Kidney (tissue), 14 donors: Measurements from ENCODE around the gene ADRA2A. TPM values are rescaled to one million over a fixed set of nuclear protein-coding genes. Genes with fewer than 3 reads are reported as not detected.

ENCODE experiments used
- DNase-seq, 5 donors: peaks; one replicate each; pipeline ENCODE4 v3.0.0-alpha.2; 2013 to 2020
- FAIRE-seq: peaks from 2 replicates; lab custom pipeline; 2012; peaks lifted over from hg19 to GRCh38; lab: Jason Lieb, UNC
- H3K27ac ChIP-seq, 2 donors: one replicate each; pipeline ENCODE4 v1.7.0; 2013; ENCODE audit warnings: low read depth in 2 of 2, low read length in 2 of 2, inconsistent platforms in 1 of 2
- H3K27me3 ChIP-seq: one replicate; pipeline ENCODE4 v1.7.1; 2013; ENCODE audit warnings: low read length, inconsistent platforms; ENCODE audit not compliant: control insufficient read depth, insufficient read depth
- H3K36me3 ChIP-seq, 3 donors: one replicate each; pipeline versions ENCODE4 v1.7.0 to v1.7.1; 2013; ENCODE audit warnings: low read length in 3 of 3, control low read depth in 1 of 3, inconsistent platforms in 1 of 3; ENCODE audit not compliant: insufficient read depth in 3 of 3, control insufficient read depth in 2 of 3
- H3K4me1 ChIP-seq, 3 donors: one replicate each; pipeline versions ENCODE4 v1.7.0 to v1.7.1; 2013; ENCODE audit warnings: low read length in 3 of 3, inconsistent platforms in 1 of 3, low read depth in 1 of 3; ENCODE audit not compliant: control insufficient read depth in 2 of 3, insufficient read depth in 2 of 3
- H3K4me3 ChIP-seq, 3 donors: one replicate each; pipeline versions ENCODE4 v1.7.0 to v1.8.1; 2013; ENCODE audit warnings: low read length in 3 of 3, control low read depth in 1 of 3, inconsistent platforms in 1 of 3
- H3K9ac ChIP-seq, 3 donors: one replicate each; pipeline versions ENCODE4 v1.7.0 to v1.7.1; 2013; ENCODE audit warnings: low read length in 3 of 3, control low read depth in 1 of 3, inconsistent platforms in 1 of 3
- H3K9me3 ChIP-seq, 3 donors: one replicate each; pipeline versions ENCODE4 v1.7.0 to v1.7.1; 2013; ENCODE audit warnings: low read length in 3 of 3, control low read depth in 1 of 3, inconsistent platforms in 1 of 3; ENCODE audit not compliant: control insufficient read depth in 2 of 3, insufficient read depth in 1 of 3
- intact Hi-C: fragments of 100-400 bp; cut with DNase I; formaldehyde crosslinking; loops from one replicate; pipeline ENCODE4 v1.11.1; 2022
- polyA plus RNA-seq: library from polyadenylated mRNA; stranded (reverse); fragments of 350-450 nt; fragmentation: Illumina TruSeq; extraction: RNeasy Lipid Tissue Mini Kit (QIAGEN cat#74804); gene quantifications from one replicate; pipeline ENCODE4 v1.2.3, GENCODE V29; 2014; ENCODE audit warnings: low read depth, low replicate concordance; ENCODE audit not compliant: insufficient read depth
- total RNA-seq: library from RNA; stranded (reverse); fragmentation: NEBNext Ultra II Directional; extraction: Animal tissue kit (Norgen Biotek cat#: 25700); gene quantifications from one replicate; pipeline ENCODE4 v1.2.1, GENCODE V29; 2021
- TF ChIP-seq, protein P1 (sequence below): IDR thresholded peaks from 3 replicates; pipeline ENCODE4 v1.5.1; 2012; ENCODE audit warnings: mild to moderate bottlenecking, moderate library complexity, borderline replicate concordance; ENCODE audit not compliant: insufficient read depth; ENCODE audit errors: extremely low read depth
- donor health status: control.
- donor health status: control.
- donor health status: control.
- donor health status: control.
- donor health status: control.
- donor health status: DM: yes; HTN: yes; CAD: no.
- donor health status: Normal renal cell carcinoma (clear cell type).

ADRA2A gene
- total and polyA plus RNA-seq, 2 donors from 2014 or later = 1.2 to 7.8 TPM

DNA sequence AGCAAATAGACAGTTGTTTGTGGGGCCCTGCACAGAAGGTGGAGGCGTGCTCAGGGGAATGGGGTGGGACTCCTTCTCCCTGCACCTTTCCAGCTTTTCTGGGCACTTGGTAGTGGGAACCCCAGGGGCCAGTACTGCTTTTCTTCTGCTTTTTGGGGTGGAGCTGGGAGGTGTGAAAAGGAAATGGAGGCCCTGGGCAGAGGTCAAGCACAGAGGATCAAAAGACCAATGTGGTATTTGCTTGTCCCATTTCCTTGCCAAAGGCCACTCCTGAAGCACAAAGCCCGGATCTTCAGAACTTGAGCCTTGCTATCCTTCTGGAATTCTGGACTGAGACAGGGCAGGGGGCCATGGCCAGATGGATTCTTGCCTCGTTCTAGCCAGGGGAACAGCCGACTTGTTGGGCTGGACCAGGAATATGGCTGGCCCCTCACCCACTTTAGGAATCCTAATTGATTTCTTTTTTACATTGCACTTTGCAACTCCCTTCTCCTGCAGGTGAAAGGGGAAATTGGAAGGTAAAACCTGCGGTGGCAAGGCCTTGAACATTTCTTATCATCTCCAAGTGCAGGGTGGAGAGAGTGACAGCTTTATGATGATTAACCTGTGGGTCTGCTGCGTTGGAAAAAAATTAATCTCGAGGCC is 26.5 kb downstream of the ADRA2A start:
- Histone ChIP-seq H3K36me3 (no peaks in the 10 kb centered on the region), H3K27ac (no peak overlapping the region), H3K9ac (no peak overlapping the region), H3K4me3 (no peak overlapping the region), H3K9me3 (no peaks in the 10 kb centered on the region), H3K4me1 (no peaks in the 10 kb centered on the region), H3K27me3 (no peaks in the 10 kb centered on the region)
- intact Hi-C loops = no loop called here
- no peak for FAIRE-seq
- TF ChIP-seq, protein P1, sequence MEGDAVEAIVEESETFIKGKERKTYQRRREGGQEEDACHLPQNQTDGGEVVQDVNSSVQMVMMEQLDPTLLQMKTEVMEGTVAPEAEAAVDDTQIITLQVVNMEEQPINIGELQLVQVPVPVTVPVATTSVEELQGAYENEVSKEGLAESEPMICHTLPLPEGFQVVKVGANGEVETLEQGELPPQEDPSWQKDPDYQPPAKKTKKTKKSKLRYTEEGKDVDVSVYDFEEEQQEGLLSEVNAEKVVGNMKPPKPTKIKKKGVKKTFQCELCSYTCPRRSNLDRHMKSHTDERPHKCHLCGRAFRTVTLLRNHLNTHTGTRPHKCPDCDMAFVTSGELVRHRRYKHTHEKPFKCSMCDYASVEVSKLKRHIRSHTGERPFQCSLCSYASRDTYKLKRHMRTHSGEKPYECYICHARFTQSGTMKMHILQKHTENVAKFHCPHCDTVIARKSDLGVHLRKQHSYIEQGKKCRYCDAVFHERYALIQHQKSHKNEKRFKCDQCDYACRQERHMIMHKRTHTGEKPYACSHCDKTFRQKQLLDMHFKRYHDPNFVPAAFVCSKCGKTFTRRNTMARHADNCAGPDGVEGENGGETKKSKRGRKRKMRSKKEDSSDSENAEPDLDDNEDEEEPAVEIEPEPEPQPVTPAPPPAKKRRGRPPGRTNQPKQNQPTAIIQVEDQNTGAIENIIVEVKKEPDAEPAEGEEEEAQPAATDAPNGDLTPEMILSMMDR = no peak
- no peak for DNase-seq

DNA sequence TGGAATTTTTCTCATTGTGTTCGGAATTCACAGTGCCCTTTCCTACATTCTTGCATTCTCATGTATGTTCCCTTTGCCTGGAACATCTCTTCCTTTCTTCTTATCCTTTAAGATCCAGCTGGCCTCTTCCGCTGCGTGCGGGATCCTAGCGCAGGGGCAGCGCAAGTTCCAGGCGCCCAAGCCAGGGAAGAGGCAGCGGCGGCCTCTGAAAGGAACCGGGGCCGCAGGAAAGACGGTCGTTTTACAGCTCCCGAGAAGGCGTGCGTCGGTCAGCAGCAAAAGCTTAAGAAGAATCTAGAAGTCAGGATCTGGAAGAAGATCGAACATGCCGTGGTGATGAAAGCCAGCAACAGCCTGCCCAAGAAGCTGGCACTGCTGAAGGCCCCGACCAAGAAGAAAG is 28.0 kb downstream of the ADRA2A start:
- H3K36me3 ChIP-seq = no peaks in the 10 kb centered on the region
- DNase-seq = no peak
- H3K4me3 ChIP-seq = no peak overlapping the region
- intact Hi-C loops = no loop called here
- H3K27me3 ChIP-seq = no peaks in the 10 kb centered on the region
- H3K4me1 ChIP-seq = no peaks in the 10 kb centered on the region
- no peak for FAIRE-seq
- H3K9me3 ChIP-seq = no peaks in the 10 kb centered on the region
- TF ChIP-seq, protein P1 = no peak
- H3K9ac ChIP-seq = no peak overlapping the region
- H3K27ac ChIP-seq = no peak overlapping the region

DNA sequence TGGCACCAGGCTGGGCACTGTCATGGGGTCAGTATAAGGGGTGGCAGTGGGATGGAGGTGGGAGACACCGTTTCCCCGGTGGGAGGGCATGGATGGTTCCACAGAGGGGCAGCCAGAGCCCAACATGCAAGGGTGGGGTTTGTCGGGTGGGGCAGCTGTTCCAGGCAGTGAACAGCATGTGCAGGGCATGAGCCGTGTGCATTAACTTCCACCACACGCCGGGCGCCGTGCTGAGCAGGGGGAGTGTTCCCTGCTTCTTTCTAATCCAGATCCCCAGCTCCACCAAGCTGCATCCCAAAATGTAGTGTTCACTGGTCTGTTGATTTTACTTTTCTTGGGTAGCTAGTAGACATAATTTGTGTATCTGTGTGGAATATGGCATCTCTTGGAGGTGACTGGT is 29.3 kb downstream of the ADRA2A start:
- FAIRE-seq (no peak), DNase-seq (no peak)
- intact Hi-C loops = no loop called here
- no peak overlapping the region for H3K27ac ChIP-seq
- H3K4me3 ChIP-seq = no peak overlapping the region
- TF ChIP-seq, protein P1 = no peak
- H3K4me1 ChIP-seq = no peaks in the 10 kb centered on the region
- no peaks in the 10 kb centered on the region for H3K27me3 ChIP-seq
- H3K9ac ChIP-seq = no peak overlapping the region
- H3K9me3 ChIP-seq = no peaks in the 10 kb centered on the region
- no peaks in the 10 kb centered on the region for H3K36me3 ChIP-seq

DNA sequence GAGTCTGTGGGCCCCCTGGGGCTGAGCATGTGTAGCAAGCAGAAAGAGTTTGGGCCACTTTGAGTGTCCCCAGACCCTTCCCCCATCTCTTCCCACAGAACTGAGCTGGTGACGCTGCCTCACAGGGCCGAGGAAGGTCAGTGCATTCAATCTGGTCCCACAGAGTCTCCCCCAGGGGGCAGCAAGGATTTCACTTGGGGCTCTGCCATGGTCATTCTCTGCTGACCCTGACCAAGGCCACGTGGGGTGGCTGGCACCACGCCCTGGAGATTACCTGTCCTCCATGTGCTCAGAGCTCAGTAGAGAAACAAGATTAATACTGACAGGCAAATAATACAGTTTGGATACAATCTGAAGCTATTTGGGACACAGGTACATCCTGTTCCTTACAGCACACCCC is 30.2 kb downstream of the ADRA2A start:
- Histone ChIP-seq H3K4me1 (no peaks in the 10 kb centered on the region), H3K9ac (no peak overlapping the region), H3K9me3 (no peaks in the 10 kb centered on the region), H3K27ac (no peak overlapping the region), H3K27me3 (no peaks in the 10 kb centered on the region), H3K36me3 (no peaks in the 10 kb centered on the region), H3K4me3 (no peak overlapping the region)
- TF ChIP-seq, protein P1 = no peak
- intact Hi-C loops = no loop called here
- no peak for DNase-seq
- no peak for FAIRE-seq
